ENCODE data around the gene TMEM212.

Gene TMEM212

GRCh38 chr3:171840811-171841619 is 2.1 kb upstream of the TMEM212 start:
- TF ChIP-seq ZFX (IDR thresholded peaks at IDR 0.05) = no peak
- TF ChIP-seq, protein P1, sequence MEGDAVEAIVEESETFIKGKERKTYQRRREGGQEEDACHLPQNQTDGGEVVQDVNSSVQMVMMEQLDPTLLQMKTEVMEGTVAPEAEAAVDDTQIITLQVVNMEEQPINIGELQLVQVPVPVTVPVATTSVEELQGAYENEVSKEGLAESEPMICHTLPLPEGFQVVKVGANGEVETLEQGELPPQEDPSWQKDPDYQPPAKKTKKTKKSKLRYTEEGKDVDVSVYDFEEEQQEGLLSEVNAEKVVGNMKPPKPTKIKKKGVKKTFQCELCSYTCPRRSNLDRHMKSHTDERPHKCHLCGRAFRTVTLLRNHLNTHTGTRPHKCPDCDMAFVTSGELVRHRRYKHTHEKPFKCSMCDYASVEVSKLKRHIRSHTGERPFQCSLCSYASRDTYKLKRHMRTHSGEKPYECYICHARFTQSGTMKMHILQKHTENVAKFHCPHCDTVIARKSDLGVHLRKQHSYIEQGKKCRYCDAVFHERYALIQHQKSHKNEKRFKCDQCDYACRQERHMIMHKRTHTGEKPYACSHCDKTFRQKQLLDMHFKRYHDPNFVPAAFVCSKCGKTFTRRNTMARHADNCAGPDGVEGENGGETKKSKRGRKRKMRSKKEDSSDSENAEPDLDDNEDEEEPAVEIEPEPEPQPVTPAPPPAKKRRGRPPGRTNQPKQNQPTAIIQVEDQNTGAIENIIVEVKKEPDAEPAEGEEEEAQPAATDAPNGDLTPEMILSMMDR (conservative IDR thresholded peaks at IDR 0.05) = no peak
- no peak overlapping the region for H3K27ac ChIP-seq

GRCh38 chr3:171841620-171842000 is 1.5 kb upstream of the TMEM212 start:
- TF ChIP-seq, protein P1 (conservative IDR thresholded peaks at IDR 0.05) = no peak
- no peak for TF ChIP-seq ZFX (IDR thresholded peaks at IDR 0.05)
- H3K27ac ChIP-seq = no peak overlapping the region

DNA sequence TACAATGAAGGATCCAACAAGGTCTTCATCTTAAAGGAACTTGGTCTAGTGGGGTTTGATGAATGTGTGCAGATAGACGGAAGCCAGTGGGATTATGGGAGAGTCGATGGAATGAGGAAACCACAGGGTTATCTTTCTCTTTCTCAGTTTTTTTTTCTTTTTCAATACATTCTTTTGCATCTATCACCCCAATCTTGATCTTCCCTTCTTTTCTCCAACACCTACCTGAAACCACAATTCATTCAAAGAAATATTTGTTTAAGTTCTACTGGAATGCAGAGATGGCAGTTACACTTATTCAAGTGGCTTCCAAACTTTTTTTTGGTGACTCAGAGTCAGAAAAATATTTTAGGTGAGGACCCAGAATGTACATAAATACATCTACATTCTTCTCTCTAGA is 1.7 kb downstream of the TMEM212 start:
- TF ChIP-seq ZFX (IDR thresholded peaks at IDR 0.05) = no peak
- TF ChIP-seq, protein P1 (conservative IDR thresholded peaks at IDR 0.05) = no peak
- no peak overlapping the region for H3K27ac ChIP-seq

DNA sequence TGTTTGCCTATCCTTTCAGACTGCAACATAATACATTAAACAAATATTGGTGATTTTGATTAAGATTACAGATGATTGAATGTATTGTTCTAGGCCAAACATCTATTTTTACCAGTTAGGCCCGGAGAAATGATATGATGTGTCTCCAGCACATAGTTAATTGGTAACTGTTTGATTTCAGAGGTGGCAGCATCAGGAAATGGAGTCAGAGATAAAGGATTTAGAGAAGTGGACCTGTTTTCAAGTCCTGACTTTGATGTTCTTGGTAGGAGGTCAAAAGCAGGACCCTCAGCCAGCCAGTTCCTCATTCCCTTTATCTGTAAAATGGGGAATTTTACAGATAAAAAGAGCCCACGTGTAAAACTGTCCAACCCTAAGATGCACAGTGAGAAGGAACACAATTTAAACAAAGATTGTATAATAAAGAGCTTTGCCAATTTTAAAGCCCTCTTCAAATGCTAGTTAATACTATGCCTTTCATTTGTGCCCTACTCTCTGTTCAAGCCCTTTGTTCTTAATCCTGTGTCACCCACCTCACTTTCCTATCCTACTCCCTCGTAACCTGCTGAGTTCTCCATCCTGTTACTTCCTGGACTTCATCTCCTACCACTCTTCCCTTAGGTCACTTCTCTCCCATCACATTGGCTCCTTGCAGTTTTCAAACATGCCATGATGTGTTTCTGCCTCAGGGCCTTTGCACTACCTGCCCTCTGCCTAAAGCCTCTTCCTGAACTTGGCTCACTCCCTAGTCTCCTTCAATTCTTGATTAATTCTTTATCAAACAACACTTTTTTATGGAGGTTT is 2.5 kb downstream of the TMEM212 start:
- no peak overlapping the region for H3K27ac ChIP-seq
- TF ChIP-seq ZFX (IDR thresholded peaks at IDR 0.05) = no peak
- TF ChIP-seq, protein P1 (conservative IDR thresholded peaks at IDR 0.05) = no peak

DNA sequence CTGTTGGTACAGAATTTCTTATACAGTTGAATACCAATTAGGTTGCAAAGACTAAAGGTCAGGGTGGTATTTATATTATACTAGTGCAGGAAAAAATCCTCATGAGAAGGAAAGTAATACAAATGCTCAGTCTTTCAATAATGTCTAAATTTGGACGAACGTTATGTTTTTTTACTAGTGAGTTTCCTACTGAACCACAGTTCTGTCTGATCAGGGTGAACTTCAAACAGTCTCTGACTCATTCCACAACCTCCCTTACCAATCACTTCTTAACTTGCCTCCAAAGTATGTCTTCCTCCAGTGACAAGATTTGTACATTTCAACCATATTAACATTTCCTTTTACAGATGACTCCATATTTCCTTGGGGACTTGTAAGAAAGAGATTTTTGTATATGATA is 3.4 kb downstream of the TMEM212 start:
- TF ChIP-seq ZFX (IDR thresholded peaks at IDR 0.05) = no peak
- TF ChIP-seq, protein P1 (conservative IDR thresholded peaks at IDR 0.05) = no peak

DNA sequence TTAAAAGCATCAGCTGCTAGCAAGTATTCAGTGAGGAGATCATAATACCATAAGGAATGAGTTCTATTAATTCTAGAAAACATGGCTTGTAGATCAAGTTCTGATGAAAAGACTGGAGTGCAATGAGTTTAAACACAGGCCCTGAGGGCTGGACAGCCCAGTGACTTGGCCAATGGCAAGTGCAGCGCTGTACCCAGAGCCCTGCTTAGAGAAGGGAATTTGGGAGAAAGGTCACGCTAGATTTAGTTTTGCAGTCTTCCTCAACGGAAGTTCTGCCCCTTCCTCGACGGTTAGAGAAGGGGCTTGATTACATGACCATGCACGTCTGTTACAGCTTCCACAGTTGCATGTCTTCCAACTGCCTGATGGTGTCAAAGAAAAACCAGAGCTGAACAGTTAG is 4.0 kb downstream of the TMEM212 start:
- no peak overlapping the region for H3K27ac ChIP-seq
- TF ChIP-seq, protein P1 (conservative IDR thresholded peaks at IDR 0.05) = no peak
- no peak for TF ChIP-seq ZFX (IDR thresholded peaks at IDR 0.05)

More for the DNA sequence above, 3.4 kb downstream of the TMEM212 start:
- no peak overlapping the region for H3K27ac ChIP-seq

Measured in C4-2B (cell line).